Subcutaneous abdominal adipose tissue (tissue), 5 donors: Measurements from ENCODE around the gene MPRIP.

Source experiments
- H3K27ac ChIP-seq: one replicate; pipeline ENCODE4 v1.7.0; 2013; ENCODE audit warnings: low read depth, mild to moderate bottlenecking, inconsistent platforms, low read length, moderate library complexity
- H3K27me3 ChIP-seq, 5 donors: one replicate each; pipeline ENCODE4 v1.7.0; 2013; ENCODE audit warnings: low read length in 5 of 5, inconsistent platforms in 1 of 5; ENCODE audit not compliant: control insufficient read depth in 5 of 5, insufficient read depth in 4 of 5
- H3K36me3 ChIP-seq, 5 donors: one replicate each; pipeline ENCODE4 v1.7.0; 2013; ENCODE audit warnings: low read length in 5 of 5; ENCODE audit not compliant: control insufficient read depth in 5 of 5, insufficient read depth in 5 of 5
- H3K4me1 ChIP-seq, 5 donors: one replicate each; pipeline ENCODE4 v1.7.0; 2013; ENCODE audit warnings: low read length in 5 of 5, mild to moderate bottlenecking in 3 of 5, moderate library complexity in 1 of 5; ENCODE audit not compliant: control insufficient read depth in 5 of 5, insufficient read depth in 5 of 5
- H3K4me3 ChIP-seq, 5 donors: one replicate each; pipeline ENCODE4 v1.7.0; 2013; ENCODE audit warnings: low read length in 5 of 5, low read depth in 1 of 5
- H3K9ac ChIP-seq, 5 donors: one replicate each; pipeline ENCODE4 v1.7.0; 2013; ENCODE audit warnings: low read length in 5 of 5, mild to moderate bottlenecking in 4 of 5, moderate library complexity in 3 of 5
- H3K9me3 ChIP-seq, 5 donors: one replicate each; pipeline ENCODE4 v1.7.0; 2013; ENCODE audit warnings: low read length in 5 of 5; ENCODE audit not compliant: control insufficient read depth in 5 of 5
- donor health status: healthy.
- donor health status: healthy.
- donor health status: healthy.
- donor health status: healthy.
- donor health status: healthy.

The MPRIP gene

GRCh38 chr17:17105976-17106375 is 63.7 kb downstream of the MPRIP start:
- no peaks in the 10 kb centered on the region for H3K9me3 ChIP-seq
- H3K27me3 ChIP-seq, result no peaks in the 10 kb centered on the region
- H3K4me3 ChIP-seq, result no peak overlapping the region
- peaks cover 0 to 8% (median 5%) of the 10 kb centered on the region in 5 donors for H3K36me3 ChIP-seq
- H3K9ac ChIP-seq, result peak overlapping the region in 1 of 5 donors; percentile 39
- peaks cover 32 to 65% (median 53%) of the 10 kb centered on the region in 5 donors for H3K4me1 ChIP-seq
- peak overlapping the region; percentile 11 for H3K27ac ChIP-seq

- Histone ChIP-seq H3K9me3 (no peaks in the 10 kb centered on the region), H3K36me3 (peaks cover 0 to 11% (median 5%) of the 10 kb centered on the region in 5 donors), H3K9ac (peak overlapping the region in 1 of 5 donors; percentile 39), H3K27ac (peak overlapping the region; percentile 54), H3K27me3 (no peaks in the 10 kb centered on the region), H3K4me3 (no peak overlapping the region), H3K4me1 (peaks cover 33 to 69% (median 56%) of the 10 kb centered on the region in 5 donors)
These were observed 64.5 kb downstream of the MPRIP start for GRCh38 chr17:17106756-17107155.

- Histone ChIP-seq H3K4me1 (peaks cover 33 to 70% (median 53%) of the 10 kb centered on the region in 5 donors), H3K9me3 (no peaks in the 10 kb centered on the region), H3K27me3 (no peaks in the 10 kb centered on the region), H3K36me3 (peaks cover 0 to 10% (median 3%) of the 10 kb centered on the region in 5 donors), H3K9ac (peak overlapping the region in 1 of 5 donors; percentile 18), H3K4me3 (peak overlapping the region in 1 of 5 donors; percentile 8), H3K27ac (peak overlapping the region; percentile 54)
These were observed 65.0 kb downstream of the MPRIP start for GRCh38 chr17:17107281-17107680.

DNA sequence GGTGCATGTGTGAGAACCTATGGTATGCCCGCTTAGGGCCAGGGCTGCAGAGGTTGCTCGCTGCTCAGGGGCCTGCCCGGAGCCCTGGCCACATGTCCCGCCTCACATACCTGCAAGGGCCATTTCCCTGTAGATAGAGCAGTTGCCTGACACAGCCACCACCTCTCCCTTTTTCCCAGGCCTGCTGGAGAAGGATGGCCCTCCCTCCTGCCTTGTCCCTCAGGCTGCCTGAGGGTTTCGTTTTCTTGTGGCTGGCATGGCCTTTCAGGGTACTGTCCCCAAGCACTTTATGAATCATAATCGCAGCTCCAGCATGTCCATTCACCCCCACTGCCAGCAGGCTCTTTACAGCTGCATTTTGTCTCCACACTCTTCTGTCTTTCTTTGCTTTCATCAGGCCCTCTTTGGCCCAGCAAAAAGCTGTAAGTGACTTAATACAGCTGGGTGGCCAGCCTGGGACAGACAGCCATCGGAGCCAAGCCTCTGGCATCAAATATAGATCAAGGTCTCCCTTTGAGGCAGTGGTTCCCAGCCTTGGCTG is 65.7 kb downstream of the MPRIP start:
- Histone ChIP-seq H3K4me3 (no peak overlapping the region), H3K9ac (peak overlapping the region in 2 of 5 donors; percentile 27 to 46), H3K9me3 (no peaks in the 10 kb centered on the region), H3K27me3 (no peaks in the 10 kb centered on the region), H3K27ac (peak overlapping the region; percentile 54), H3K4me1 (peaks cover 32 to 69% (median 51%) of the 10 kb centered on the region in 5 donors), H3K36me3 (peaks cover 0 to 4% (median 2%) of the 10 kb centered on the region in 5 donors)

GRCh38 chr17:17108451-17109049 is 66.3 kb downstream of the MPRIP start:
- peak overlapping the region in 1 of 5 donors; percentile 27 for H3K9ac ChIP-seq
- no peak overlapping the region for H3K4me3 ChIP-seq
- H3K4me1 ChIP-seq, result peaks cover 32 to 69% (median 51%) of the 10 kb centered on the region in 5 donors

DNA sequence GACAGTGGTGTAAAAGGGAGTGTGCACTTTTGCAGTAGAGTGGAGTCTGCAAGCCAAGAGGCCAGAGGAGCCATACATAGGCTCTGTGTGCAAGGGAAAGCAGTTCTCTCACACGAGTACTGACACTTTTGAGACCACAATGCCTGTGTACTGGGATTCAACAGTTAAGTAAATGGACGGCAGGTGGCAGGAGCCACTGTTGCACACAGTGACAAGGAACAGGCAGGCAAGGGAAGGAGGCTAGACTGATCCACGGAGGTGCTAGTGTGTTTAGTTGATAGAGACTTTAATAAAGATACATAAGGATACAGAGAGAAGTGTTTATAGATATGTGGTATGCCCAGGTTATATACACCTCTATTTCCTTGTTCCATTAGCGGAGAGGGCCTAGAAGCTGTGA is 67.0 kb downstream of the MPRIP start:
- Histone ChIP-seq H3K27me3 (no peaks in the 10 kb centered on the region), H3K36me3 (peaks cover 0 to 4% (median 2%) of the 10 kb centered on the region in 5 donors), H3K4me1 (peaks cover 32 to 70% (median 51%) of the 10 kb centered on the region in 5 donors), H3K27ac (no peak overlapping the region), H3K4me3 (no peak overlapping the region), H3K9me3 (no peaks in the 10 kb centered on the region), H3K9ac (peak overlapping the region in 1 of 5 donors; percentile 32)

More at GRCh38 chr17:17108451-17109049, 66.3 kb downstream of the MPRIP start:
- Histone ChIP-seq H3K9me3 (no peaks in the 10 kb centered on the region), H3K27ac (peak overlapping the region; percentile 54), H3K27me3 (no peaks in the 10 kb centered on the region), H3K36me3 (peaks cover 0 to 4% (median 2%) of the 10 kb centered on the region in 5 donors)

DNA sequence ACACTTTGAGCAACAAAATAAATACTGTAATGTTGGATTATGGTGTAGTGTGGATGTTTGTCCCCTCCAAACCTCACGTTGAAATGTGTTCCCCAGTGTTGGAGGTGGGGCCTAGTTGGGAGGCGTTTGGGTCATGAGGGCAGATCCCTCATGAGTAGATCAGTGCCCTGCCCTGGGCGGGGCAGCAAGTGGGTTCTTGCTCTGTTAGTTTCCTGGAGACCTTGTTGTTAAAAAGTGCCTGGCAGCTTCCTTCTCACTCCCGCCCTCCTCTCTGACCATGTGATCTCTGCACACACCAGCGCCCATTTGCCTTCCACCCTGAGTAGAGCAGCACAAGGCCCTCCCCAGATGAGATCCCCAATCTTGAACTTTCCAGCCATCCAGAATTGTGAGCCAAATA is 67.7 kb downstream of the MPRIP start:
- peak overlapping the region in 1 of 5 donors; percentile 32 for H3K9ac ChIP-seq
- H3K4me1 ChIP-seq, result peaks cover 32 to 72% (median 58%) of the 10 kb centered on the region in 5 donors
- H3K27ac ChIP-seq, result no peak overlapping the region
- H3K36me3 ChIP-seq, result peaks cover 0 to 4% (median 2%) of the 10 kb centered on the region in 5 donors
- no peaks in the 10 kb centered on the region for H3K27me3 ChIP-seq
- no peak overlapping the region for H3K4me3 ChIP-seq
- H3K9me3 ChIP-seq, result no peaks in the 10 kb centered on the region

DNA sequence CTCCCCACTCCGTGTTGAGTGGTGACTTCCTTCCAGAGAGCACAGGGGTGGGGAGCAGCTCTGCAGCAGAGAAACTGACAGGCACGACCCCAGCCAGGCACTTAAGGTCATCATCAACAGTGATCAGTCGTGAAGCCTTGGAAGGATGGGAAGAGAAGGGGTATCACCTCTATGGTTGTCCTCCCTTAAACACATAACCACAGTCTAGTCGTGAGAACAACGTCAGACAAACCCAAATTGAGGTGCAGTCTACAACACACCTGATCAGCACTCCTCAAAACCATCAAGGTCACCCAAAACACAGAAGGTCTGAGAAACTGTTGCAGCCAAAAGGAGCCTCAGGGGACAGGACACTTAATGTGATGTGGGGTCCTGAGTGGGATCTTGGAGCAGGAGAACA is 68.3 kb downstream of the MPRIP start:
- Histone ChIP-seq H3K36me3 (peaks cover 0 to 4% (median 2%) of the 10 kb centered on the region in 5 donors), H3K27me3 (no peaks in the 10 kb centered on the region), H3K4me3 (no peak overlapping the region), H3K9ac (no peak overlapping the region), H3K9me3 (no peaks in the 10 kb centered on the region), H3K4me1 (peaks cover 36 to 79% (median 64%) of the 10 kb centered on the region in 5 donors), H3K27ac (no peak overlapping the region)

GRCh38 chr17:17111401-17112393 is 69.4 kb downstream of the MPRIP start:
- peaks cover 32 to 70% (median 59%) of the 10 kb centered on the region in 5 donors for H3K4me1 ChIP-seq
- no peaks in the 10 kb centered on the region for H3K27me3 ChIP-seq
- no peak overlapping the region for H3K27ac ChIP-seq
- H3K36me3 ChIP-seq, result peaks cover 0 to 3% (median 0%) of the 10 kb centered on the region in 5 donors
- H3K9me3 ChIP-seq, result no peaks in the 10 kb centered on the region
- no peak overlapping the region for H3K4me3 ChIP-seq
- H3K9ac ChIP-seq, result no peak overlapping the region
